Embryonic facial prominence (tissue), 1 donor: ENCODE results near the gene NDUFA5.
A peak's percentile ranks its signal among the peaks of the same experiment; 100 is the strongest.

Experiments
- DNase-seq: peaks from one replicate; pipeline ENCODE4 v3.0.0-alpha.2; 2016; ENCODE audit errors: extremely low spot score

Gene NDUFA5

GRCh38 chr7:123557398-123558288, at the start of gene NDUFA5:
TSS of gene NDUFA5 (minus strand) at chr7:123557818. CDS start at chr7:123557795, 23 bp downstream.
- peak; percentile 99 for DNase-seq

- no peak for DNase-seq
These were observed 47.1 kb upstream of the NDUFA5 start for GRCh38 chr7:123604739-123605138.

GRCh38 chr7:123602648-123603047, 45.0 kb upstream of the NDUFA5 start:
- no peak for DNase-seq

GRCh38 chr7:123601530-123601929, 43.9 kb upstream of the NDUFA5 start, which contains the start of gene ASB15:
TSS of gene ASB15 (plus strand) at chr7:123601821. CDS start at chr7:123614503, 12,682 bp downstream.
- DNase-seq: no peak

GRCh38 chr7:123600876-123601275, 43.3 kb upstream of the NDUFA5 start:
- DNase-seq: no peak

- DNase-seq: no peak
These were observed 42.1 kb upstream of the NDUFA5 start for GRCh38 chr7:123599766-123600165.

- DNase-seq: no peak
These were observed 41.0 kb upstream of the NDUFA5 start for GRCh38 chr7:123598657-123599056.

- DNase-seq: no peak
These were observed 37.2 kb upstream of the NDUFA5 start for GRCh38 chr7:123594813-123595241.

GRCh38 chr7:123588376-123588775, 30.8 kb upstream of the NDUFA5 start:
- no peak for DNase-seq

- no peak for DNase-seq
These were observed 26.2 kb upstream of the NDUFA5 start for GRCh38 chr7:123583821-123584220.

GRCh38 chr7:123581162-123581459, 23.5 kb upstream of the NDUFA5 start:
- no peak for DNase-seq

GRCh38 chr7:123580406-123581161, 23.0 kb upstream of the NDUFA5 start:
- no peak for DNase-seq

- no peak for DNase-seq
These were observed 21.8 kb upstream of the NDUFA5 start for GRCh38 chr7:123579416-123579815.

- DNase-seq: no peak
These were observed 16.4 kb upstream of the NDUFA5 start for GRCh38 chr7:123573896-123574467.

- no peak for DNase-seq
These were observed 15.7 kb upstream of the NDUFA5 start for GRCh38 chr7:123573341-123573740.

- no peak for DNase-seq
These were observed 14.1 kb upstream of the NDUFA5 start for GRCh38 chr7:123571684-123572083.

GRCh38 chr7:123571187-123571586, 13.6 kb upstream of the NDUFA5 start:
- no peak for DNase-seq

- no peak for DNase-seq
These were observed 13.0 kb upstream of the NDUFA5 start for GRCh38 chr7:123570390-123571182.

GRCh38 chr7:123569352-123570010, 11.9 kb upstream of the NDUFA5 start:
- DNase-seq: no peak

- DNase-seq: no peak
These were observed 4.5 kb upstream of the NDUFA5 start for GRCh38 chr7:123562121-123562520.

GRCh38 chr7:123558289-123558874, 764 bp upstream of the NDUFA5 start:
- DNase-seq: no peak
